Chondrocyte (in vitro differentiated cells): ENCODE measurements around the gene GRB10. TPM values are rescaled to one million over a fixed set of nuclear protein-coding genes. Genes with fewer than 3 reads are reported as not detected.
"Not testable (repeated sequence)": the region's sequence is repeated elsewhere in the genome, so short reads cannot be mapped to it uniquely, and the experiment has no call there.

Source experiments
- DNase-seq: peaks from one replicate; pipeline ENCODE4 v3.0.0; 2021; ENCODE audit warnings: mixed read lengths, low spot score
- H3K27ac Mint-ChIP-seq: one replicate; pipeline ENCODE4 v1.8.0; 2021; ENCODE audit warnings: mild to moderate bottlenecking, moderate library complexity, mixed read lengths; ENCODE audit not compliant: unreplicated experiment
- H3K27me3 Mint-ChIP-seq: 2 replicates; pipeline ENCODE4 v1.8.0; 2021; ENCODE audit warnings: low read depth, mixed read lengths
- H3K36me3 Mint-ChIP-seq: 2 replicates; pipeline ENCODE4 v1.8.0; 2021; ENCODE audit warnings: low read depth, mixed read lengths
- H3K4me1 Mint-ChIP-seq: 2 replicates; pipeline ENCODE4 v1.8.0; 2021; ENCODE audit warnings: low read depth, mild to moderate bottlenecking, mixed read lengths
- H3K4me3 Mint-ChIP-seq: one replicate; pipeline ENCODE4 v1.8.0; 2021; ENCODE audit warnings: mild to moderate bottlenecking, moderate library complexity, mixed read lengths; ENCODE audit not compliant: unreplicated experiment
- H3K9me3 Mint-ChIP-seq: 2 replicates; pipeline ENCODE4 v1.8.0; 2021; ENCODE audit warnings: low read depth, mixed read lengths
- total RNA-seq: library from RNA; stranded (reverse); gene quantifications from 3 replicates; pipeline ENCODE4 v1.2.1, GENCODE V29; 2021
- TF ChIP-seq, protein P1 (sequence below): fragments of 200-600 bp; sonication (generic); IDR thresholded peaks from 2 replicates; pipeline ENCODE4 v1.5.0; 2021; ENCODE audit warnings: antibody characterized with exemption, mild to moderate bottlenecking, moderate library complexity

Gene GRB10
- total RNA-seq, 1 donor from 2014 or later = 73.7 TPM

DNA sequence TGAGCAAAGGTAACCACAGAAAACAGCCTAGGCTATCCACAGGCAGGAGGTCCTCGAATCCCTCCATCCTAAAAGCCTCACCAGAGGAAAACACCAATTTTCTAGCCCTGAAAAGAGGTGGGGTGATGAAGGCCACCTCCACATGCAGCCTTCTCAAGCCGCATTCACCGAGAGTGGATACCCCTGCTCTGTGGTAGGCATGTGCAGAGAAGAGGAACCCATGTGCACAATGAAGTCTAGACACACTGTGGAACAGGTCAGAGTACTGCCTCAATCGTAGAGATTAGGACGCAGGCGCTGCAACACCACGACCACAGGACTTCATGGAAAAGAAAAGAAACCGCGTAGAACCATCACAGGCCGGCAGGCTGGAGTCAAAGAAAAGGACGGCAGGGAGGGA lies 38.8 kb downstream of the GRB10 start:
- no peak for DNase-seq
- peaks cover 13% of the 10 kb centered on the region for H3K4me1 Mint-ChIP-seq
- H3K9me3 Mint-ChIP-seq = no peaks in the 10 kb centered on the region
- no peak overlapping the region for H3K27ac Mint-ChIP-seq
- H3K4me3 Mint-ChIP-seq = no peak overlapping the region
- TF ChIP-seq, protein P1, sequence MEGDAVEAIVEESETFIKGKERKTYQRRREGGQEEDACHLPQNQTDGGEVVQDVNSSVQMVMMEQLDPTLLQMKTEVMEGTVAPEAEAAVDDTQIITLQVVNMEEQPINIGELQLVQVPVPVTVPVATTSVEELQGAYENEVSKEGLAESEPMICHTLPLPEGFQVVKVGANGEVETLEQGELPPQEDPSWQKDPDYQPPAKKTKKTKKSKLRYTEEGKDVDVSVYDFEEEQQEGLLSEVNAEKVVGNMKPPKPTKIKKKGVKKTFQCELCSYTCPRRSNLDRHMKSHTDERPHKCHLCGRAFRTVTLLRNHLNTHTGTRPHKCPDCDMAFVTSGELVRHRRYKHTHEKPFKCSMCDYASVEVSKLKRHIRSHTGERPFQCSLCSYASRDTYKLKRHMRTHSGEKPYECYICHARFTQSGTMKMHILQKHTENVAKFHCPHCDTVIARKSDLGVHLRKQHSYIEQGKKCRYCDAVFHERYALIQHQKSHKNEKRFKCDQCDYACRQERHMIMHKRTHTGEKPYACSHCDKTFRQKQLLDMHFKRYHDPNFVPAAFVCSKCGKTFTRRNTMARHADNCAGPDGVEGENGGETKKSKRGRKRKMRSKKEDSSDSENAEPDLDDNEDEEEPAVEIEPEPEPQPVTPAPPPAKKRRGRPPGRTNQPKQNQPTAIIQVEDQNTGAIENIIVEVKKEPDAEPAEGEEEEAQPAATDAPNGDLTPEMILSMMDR = no peak
- H3K36me3 Mint-ChIP-seq = peaks cover 13% of the 10 kb centered on the region
- no peaks in the 10 kb centered on the region for H3K27me3 Mint-ChIP-seq

GRCh38 chr7:50743016-50743415 lies 39.7 kb downstream of the GRB10 start:
- no peak overlapping the region for H3K4me3 Mint-ChIP-seq
- H3K27ac Mint-ChIP-seq = no peak overlapping the region
- H3K9me3 Mint-ChIP-seq = no peaks in the 10 kb centered on the region
- no peak for DNase-seq
- TF ChIP-seq, protein P1 = no peak
- H3K36me3 Mint-ChIP-seq = peaks cover 8% of the 10 kb centered on the region
- no peaks in the 10 kb centered on the region for H3K27me3 Mint-ChIP-seq
- peaks cover 17% of the 10 kb centered on the region for H3K4me1 Mint-ChIP-seq

DNA sequence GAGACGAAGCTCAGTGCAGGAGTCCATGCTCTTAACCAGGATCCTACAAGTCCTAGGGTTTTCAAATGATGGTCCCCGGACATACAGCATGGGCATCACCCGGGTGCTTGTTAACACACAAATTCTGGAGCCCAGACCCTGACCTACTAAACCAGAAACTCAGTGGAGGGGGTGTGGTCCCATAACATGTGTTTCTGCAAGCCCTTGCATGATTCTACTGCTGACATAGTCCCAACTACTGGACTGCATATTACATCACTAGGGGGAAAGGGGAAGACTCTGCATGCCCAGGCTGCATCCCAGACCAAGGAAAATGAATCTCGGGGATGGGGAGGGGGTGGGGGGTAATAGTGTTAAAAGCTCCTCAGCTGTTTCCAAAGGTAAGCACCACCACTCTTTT lies 40.3 kb downstream of the GRB10 start:
- DNase-seq = no peak
- Mint-ChIP-seq H3K4me3 (no peak overlapping the region), H3K9me3 (no peaks in the 10 kb centered on the region), H3K36me3 (peaks cover 8% of the 10 kb centered on the region), H3K27me3 (no peaks in the 10 kb centered on the region), H3K4me1 (peaks cover 17% of the 10 kb centered on the region), H3K27ac (no peak overlapping the region)
- TF ChIP-seq, protein P1 = no peak

- H3K36me3 Mint-ChIP-seq = peaks cover 2% of the 10 kb centered on the region
- TF ChIP-seq, protein P1 = no peak
- H3K4me1 Mint-ChIP-seq = peaks cover 22% of the 10 kb centered on the region
- H3K9me3 Mint-ChIP-seq = no peaks in the 10 kb centered on the region
- no peaks in the 10 kb centered on the region for H3K27me3 Mint-ChIP-seq
- H3K4me3 Mint-ChIP-seq = no peak overlapping the region
- H3K27ac Mint-ChIP-seq = peak overlapping the region; percentile 62
- no peak for DNase-seq
These were observed 42.8 kb downstream of the GRB10 start for GRCh38 chr7:50739744-50740435.

GRCh38 chr7:50738932-50739331 lies 43.8 kb downstream of the GRB10 start:
- no peaks in the 10 kb centered on the region for H3K9me3 Mint-ChIP-seq
- TF ChIP-seq, protein P1 = no peak
- no peak overlapping the region for H3K4me3 Mint-ChIP-seq
- H3K27ac Mint-ChIP-seq = no peak overlapping the region
- H3K36me3 Mint-ChIP-seq = peaks cover under 1% of the 10 kb centered on the region
- H3K4me1 Mint-ChIP-seq = peaks cover 31% of the 10 kb centered on the region
- DNase-seq = no peak
- no peaks in the 10 kb centered on the region for H3K27me3 Mint-ChIP-seq

DNA sequence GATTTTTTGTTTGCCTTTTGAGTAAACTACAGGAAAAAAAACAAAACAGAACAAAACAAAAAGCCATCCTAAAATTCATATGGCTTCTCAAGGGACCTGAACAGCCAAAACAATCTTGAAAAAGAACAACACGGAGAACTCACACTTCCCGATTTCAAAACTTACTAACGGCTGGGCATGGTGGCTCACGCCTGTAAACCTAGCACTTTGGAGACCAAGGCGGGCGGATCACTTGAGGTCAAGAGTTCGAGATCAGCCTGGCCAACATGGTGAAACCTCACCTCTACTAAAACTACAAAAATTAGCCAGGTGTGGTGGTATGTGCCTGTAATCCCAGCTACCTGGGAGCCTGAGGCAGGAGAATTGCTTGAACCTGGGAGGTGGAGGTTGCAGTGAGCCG lies 46.9 kb downstream of the GRB10 start:
- H3K36me3 Mint-ChIP-seq, H3K9me3 Mint-ChIP-seq, DNase-seq, H3K27me3 Mint-ChIP-seq, H3K4me3 Mint-ChIP-seq, H3K27ac Mint-ChIP-seq: not testable (repeated sequence)
- H3K4me1 Mint-ChIP-seq = peaks cover 55% of the 10 kb centered on the region
